ENCODE measurements around the gene SYNGR3.

DNA sequence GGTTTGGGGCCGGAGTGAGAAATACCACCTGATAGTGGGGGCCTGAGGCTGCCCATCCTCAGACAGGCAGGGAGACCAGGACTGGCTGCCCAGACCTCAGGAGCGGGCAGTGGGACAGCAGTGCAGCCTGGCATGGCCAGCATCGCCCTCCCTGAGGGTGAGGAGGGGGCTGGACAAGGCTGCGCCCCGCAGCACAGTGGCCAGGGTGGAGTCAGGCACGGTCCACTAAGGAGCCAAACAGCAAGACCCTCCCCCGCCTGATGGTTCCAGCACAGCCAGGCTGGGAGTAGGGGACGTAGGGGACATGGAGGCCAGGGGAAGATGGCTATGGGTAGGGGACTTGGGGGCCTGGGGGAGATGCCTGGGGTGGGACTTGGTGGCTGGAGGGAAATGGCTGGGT, 16.5 kb downstream of the SYNGR3 start:
- TF ChIP-seq, protein P1, sequence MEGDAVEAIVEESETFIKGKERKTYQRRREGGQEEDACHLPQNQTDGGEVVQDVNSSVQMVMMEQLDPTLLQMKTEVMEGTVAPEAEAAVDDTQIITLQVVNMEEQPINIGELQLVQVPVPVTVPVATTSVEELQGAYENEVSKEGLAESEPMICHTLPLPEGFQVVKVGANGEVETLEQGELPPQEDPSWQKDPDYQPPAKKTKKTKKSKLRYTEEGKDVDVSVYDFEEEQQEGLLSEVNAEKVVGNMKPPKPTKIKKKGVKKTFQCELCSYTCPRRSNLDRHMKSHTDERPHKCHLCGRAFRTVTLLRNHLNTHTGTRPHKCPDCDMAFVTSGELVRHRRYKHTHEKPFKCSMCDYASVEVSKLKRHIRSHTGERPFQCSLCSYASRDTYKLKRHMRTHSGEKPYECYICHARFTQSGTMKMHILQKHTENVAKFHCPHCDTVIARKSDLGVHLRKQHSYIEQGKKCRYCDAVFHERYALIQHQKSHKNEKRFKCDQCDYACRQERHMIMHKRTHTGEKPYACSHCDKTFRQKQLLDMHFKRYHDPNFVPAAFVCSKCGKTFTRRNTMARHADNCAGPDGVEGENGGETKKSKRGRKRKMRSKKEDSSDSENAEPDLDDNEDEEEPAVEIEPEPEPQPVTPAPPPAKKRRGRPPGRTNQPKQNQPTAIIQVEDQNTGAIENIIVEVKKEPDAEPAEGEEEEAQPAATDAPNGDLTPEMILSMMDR (IDR thresholded peaks at IDR 0.05; ENCODE audit: low read depth, low read length), result no peak
- no peak for TF ChIP-seq EZH2phosphoT487 (IDR thresholded peaks at IDR 0.05; ENCODE audit: low read depth)
